Activated CD4-positive, alpha-beta T cell treated with anti-CD3 and anti-CD28 coated beads for 48 hours (primary cell): ENCODE results near the gene LRRTM2.
"Not testable (repeated sequence)": the region's sequence is repeated elsewhere in the genome, so short reads cannot be mapped to it uniquely, and the experiment has no call there.

Source experiments
- DNase-seq: peaks from one replicate; pipeline ENCODE4 v3.0.0-alpha.2; 2020

The LRRTM2 gene

GRCh38 chr5:138874771-138875551, at the start of gene LRRTM2:
Gene LRRTM2 (minus strand): TSS chr5:138875335. CDS start chr5:138874911, 424 bp downstream.
- no peak for DNase-seq

GRCh38 chr5:138922494-138922893, 47.4 kb upstream of the LRRTM2 start:
- no peak for DNase-seq

- DNase-seq = not testable (repeated sequence)
Measured at GRCh38 chr5:138921362-138921761, 46.2 kb upstream of the LRRTM2 start.

GRCh38 chr5:138920181-138920580, 45.0 kb upstream of the LRRTM2 start:
- no peak for DNase-seq

GRCh38 chr5:138918686-138919085, 43.6 kb upstream of the LRRTM2 start:
- DNase-seq = no peak

- DNase-seq = no peak
Measured at GRCh38 chr5:138914338-138914737, 39.2 kb upstream of the LRRTM2 start.

GRCh38 chr5:138913773-138914172, 38.6 kb upstream of the LRRTM2 start:
- DNase-seq = no peak

- DNase-seq = no peak
Measured at GRCh38 chr5:138912093-138912492, 37.0 kb upstream of the LRRTM2 start.

GRCh38 chr5:138911441-138911840, 36.3 kb upstream of the LRRTM2 start:
- no peak for DNase-seq

- DNase-seq = no peak
Measured at GRCh38 chr5:138910546-138911185, 35.5 kb upstream of the LRRTM2 start.

- DNase-seq = no peak
Measured at GRCh38 chr5:138909734-138910133, 34.6 kb upstream of the LRRTM2 start.

- no peak for DNase-seq
Measured at GRCh38 chr5:138905541-138905940, 30.4 kb upstream of the LRRTM2 start.

GRCh38 chr5:138903130-138903775, 28.1 kb upstream of the LRRTM2 start:
- no peak for DNase-seq

- DNase-seq = no peak
Measured at GRCh38 chr5:138901716-138902115, 26.6 kb upstream of the LRRTM2 start.

- DNase-seq = peak; percentile 35
Measured at GRCh38 chr5:138900281-138900965, 25.3 kb upstream of the LRRTM2 start.

GRCh38 chr5:138898742-138899141, 23.6 kb upstream of the LRRTM2 start:
- no peak for DNase-seq

- no peak for DNase-seq
Measured at GRCh38 chr5:138898299-138898698, 23.2 kb upstream of the LRRTM2 start.

GRCh38 chr5:138895918-138896317, 20.8 kb upstream of the LRRTM2 start:
- DNase-seq = no peak

GRCh38 chr5:138890644-138891043, 15.5 kb upstream of the LRRTM2 start:
- DNase-seq = no peak

- DNase-seq = no peak
Measured at GRCh38 chr5:138889994-138890393, 14.9 kb upstream of the LRRTM2 start.

- no peak for DNase-seq
Measured at GRCh38 chr5:138884554-138884953, 9.4 kb upstream of the LRRTM2 start.

GRCh38 chr5:138884094-138884493, 9.0 kb upstream of the LRRTM2 start:
- no peak for DNase-seq

- no peak for DNase-seq
Measured at GRCh38 chr5:138883211-138883610, 8.1 kb upstream of the LRRTM2 start.
